IMR-90 (cell line): ENCODE data around the gene SLC6A12. TPM values are rescaled to one million over a fixed set of nuclear protein-coding genes. Genes with fewer than 3 reads are reported as not detected.

Experiments used
- ATAC-seq: fragments of 200-7000 bp; cut with Tn5 transposase; 2 replicates; pipeline ENCODE4 v1.9.1; 2020; ENCODE audit warnings: low read depth, mild to moderate bottlenecking, moderate library complexity
- BruUV-seq: library from RNA; stranded (reverse); fragments of 400-500 nt; replicated peaks from 2 replicates; lab custom pipeline; 2021; lab: Mats Ljungman, UMichigan
- CTCF ChIA-PET: fragments of 300-600 bp; formaldehyde crosslinking; extraction: SDS; loops from one replicate; lab custom pipeline; 2021; ENCODE audit warnings: antibody characterized with exemption; lab: Yijun Ruan, JAX
- POLR2A ChIA-PET: fragments of 300-600 bp; sonication (Branson Sonifier 250); formaldehyde crosslinking; loops from one replicate; lab custom pipeline; 2022; ENCODE audit warnings: antibody characterized with exemption; ENCODE audit not compliant: unreplicated experiment; lab: Charles Lee
- DNase-seq: peaks from one replicate; pipeline ENCODE4 v3.0.0; 2013
- H2AFZ ChIP-seq: replicated peaks from 2 replicates; pipeline ENCODE3; 2013; ENCODE audit warnings: low read length, mild to moderate bottlenecking; ENCODE audit not compliant: poor library complexity
- H2AK5ac ChIP-seq: 2 replicates; pipeline ENCODE4 v1.6.1; 2013; ENCODE audit warnings: low read depth, low read length, inconsistent platforms
- H2AK9ac ChIP-seq: replicated peaks from 2 replicates; pipeline ENCODE3; 2013; ENCODE audit warnings: mild to moderate bottlenecking, low read depth, low read length, moderate library complexity; ENCODE audit not compliant: poor library complexity
- H2BK120ac ChIP-seq: 2 replicates; pipeline ENCODE4 v1.6.1; 2013; ENCODE audit warnings: low read depth, low read length, inconsistent platforms
- H2BK15ac ChIP-seq: 3 replicates; pipeline ENCODE4 v1.6.1; 2013; ENCODE audit warnings: low read depth, low read length, inconsistent platforms
- H2BK20ac ChIP-seq: 2 replicates; pipeline ENCODE4 v1.6.1; 2013; ENCODE audit warnings: low read depth, mild to moderate bottlenecking, inconsistent platforms, low read length, moderate library complexity
- H2BK5ac ChIP-seq: 2 replicates; pipeline ENCODE4 v1.6.1; 2013; ENCODE audit warnings: mild to moderate bottlenecking, low read depth, low read length, inconsistent platforms; ENCODE audit not compliant: poor library complexity, severe bottlenecking
- H3K14ac ChIP-seq: replicated peaks from 2 replicates; pipeline ENCODE4 v1.6.1; 2013; ENCODE audit warnings: low read depth, low read length, inconsistent platforms
- H3K18ac ChIP-seq: 2 replicates; pipeline ENCODE4 v1.6.1; 2013; ENCODE audit warnings: low read depth, low read length, control low read depth
- H3K23ac ChIP-seq: 2 replicates; pipeline ENCODE4 v1.6.1; 2013; ENCODE audit warnings: low read depth, low read length, inconsistent platforms
- H3K27ac ChIP-seq: 2 replicates; pipeline ENCODE4 v1.5.1; 2013; ENCODE audit warnings: mild to moderate bottlenecking, control low read depth, low read length; ENCODE audit not compliant: insufficient read depth
- H3K27me3 ChIP-seq: 2 replicates; pipeline ENCODE4 v1.6.1; 2013; ENCODE audit warnings: low read length; ENCODE audit not compliant: control insufficient read depth, insufficient read depth
- H3K36me3 ChIP-seq: 2 replicates; pipeline ENCODE4 v1.6.1; 2013; ENCODE audit warnings: low read length, mixed read lengths; ENCODE audit not compliant: control insufficient read depth, insufficient read depth
- H3K4ac ChIP-seq: 2 replicates; pipeline ENCODE4 v1.6.1; 2013; ENCODE audit warnings: low read depth, low read length, inconsistent platforms
- H3K4me1 ChIP-seq: 2 replicates; pipeline ENCODE4 v1.6.1; 2013; ENCODE audit warnings: low read length, mixed read lengths; ENCODE audit not compliant: control insufficient read depth, insufficient read depth
- H3K4me2 ChIP-seq: 2 replicates; pipeline ENCODE4 v1.6.1; 2013; ENCODE audit warnings: low read depth, mild to moderate bottlenecking, control low read depth, low read length, moderate library complexity
- H3K4me3 ChIP-seq: 2 replicates; pipeline ENCODE4 v1.5.1; 2013; ENCODE audit warnings: low read depth, mild to moderate bottlenecking, control low read depth, low read length, moderate library complexity; ENCODE audit not compliant: insufficient read depth
- H3K56ac ChIP-seq: 2 replicates; pipeline ENCODE4 v1.6.1; 2013; ENCODE audit warnings: low read length, inconsistent platforms; ENCODE audit not compliant: insufficient read depth; ENCODE audit errors: extremely low read depth
- H3K79me1 ChIP-seq, 2 experiments: 2 replicates each; pipeline ENCODE4 v1.6.1; 2013; ENCODE audit warnings: low read length in 2 of 2, inconsistent platforms in 1 of 2, low read depth in 1 of 2
- H3K9ac ChIP-seq: 2 replicates; pipeline ENCODE4 v1.6.1; 2013; ENCODE audit warnings: low read depth, low read length, control low read depth
- H3K9me1 ChIP-seq: 2 replicates; pipeline ENCODE4 v1.6.1; 2013; ENCODE audit warnings: low read length, inconsistent platforms; ENCODE audit not compliant: insufficient read depth
- H3K9me3 ChIP-seq: 2 replicates; pipeline ENCODE4 v1.6.1; 2013; ENCODE audit warnings: low read length; ENCODE audit not compliant: control insufficient read depth, insufficient read depth
- H4K20me1 ChIP-seq: 2 replicates; pipeline ENCODE4 v1.6.1; 2013; ENCODE audit warnings: low read length, inconsistent platforms; ENCODE audit not compliant: insufficient read depth
- H4K5ac ChIP-seq: 2 replicates; pipeline ENCODE4 v1.6.1; 2013; ENCODE audit warnings: mild to moderate bottlenecking, low read depth, low read length, control low read depth
- H4K8ac ChIP-seq, 2 experiments: 2 replicates each; pipeline ENCODE4 v1.6.1; 2013; ENCODE audit warnings: low read depth in 2 of 2, low read length in 2 of 2, control low read depth in 1 of 2, inconsistent platforms in 1 of 2
- H4K91ac ChIP-seq: 2 replicates; pipeline ENCODE4 v1.6.1; 2013; ENCODE audit warnings: low read depth, low read length, inconsistent platforms; ENCODE audit not compliant: insufficient read depth
- MXI1 ChIP-seq: IDR thresholded peaks from 2 replicates; pipeline ENCODE4 v1.6.1; 2012; ENCODE audit warnings: low read depth, mild to moderate bottlenecking, low read length, moderate library complexity, borderline replicate concordance
- RCOR1 ChIP-seq: IDR thresholded peaks from 2 replicates; pipeline ENCODE4 v1.6.1; 2012; ENCODE audit warnings: mild to moderate bottlenecking, low read length, improper control_type of control experiment; ENCODE audit not compliant: insufficient replicate concordance
- WGBS, 2 experiments: methylation state at CpG; one replicate each; pipeline versions ENCODE4 v1.1.5 to v1.1.7; 2013; ENCODE audit warnings: missing lambda C conversion rate in 2 of 2; ENCODE audit not compliant: insufficient read length in 1 of 2; ENCODE audit errors: extremely low coverage in 2 of 2; 5-methylcytosine and 5-hydroxymethylcytosine counted together
- dilution Hi-C: fragments of 300-500 bp; cut with HindIII; formaldehyde crosslinking; loops from one replicate; pipeline ENCODE4 v1.14.3; 2018; ENCODE audit warnings: low sequenced_read_pairs; ENCODE audit not compliant: unreplicated experiment
- in situ Hi-C: fragments of 300-500 bp; cut with MboI; formaldehyde crosslinking; loops from 3 replicates; pipeline ENCODE4 v1.14.3; 2019; ENCODE audit warnings: low sequenced_read_pairs, inconsistent platforms, mixed read lengths
- intact Hi-C: fragments of 100-400 bp; cut with micrococcal nuclease; formaldehyde crosslinking; loops from 2 replicates; pipeline ENCODE4 v1.10.0; 2022
- polyA plus RNA-seq, 3 experiments: library from polyadenylated mRNA; depleted of rRNA; stranded (reverse); fragments of >200 nt; gene quantifications; 2 replicates each; pipeline ENCODE4 v1.2.3, GENCODE V29; 2012; ENCODE audit warnings: low replicate concordance in 1 of 3
- total RNA-seq: library from RNA; depleted of rRNA; stranded (reverse); fragments of >200 nt; gene quantifications from 2 replicates; pipeline ENCODE4 v1.2.3, GENCODE V29; 2012

The SLC6A12 gene
- total and polyA plus RNA-seq, 2 of the 4 experiments (the other 2 are of a cell fraction): not detected

DNA sequence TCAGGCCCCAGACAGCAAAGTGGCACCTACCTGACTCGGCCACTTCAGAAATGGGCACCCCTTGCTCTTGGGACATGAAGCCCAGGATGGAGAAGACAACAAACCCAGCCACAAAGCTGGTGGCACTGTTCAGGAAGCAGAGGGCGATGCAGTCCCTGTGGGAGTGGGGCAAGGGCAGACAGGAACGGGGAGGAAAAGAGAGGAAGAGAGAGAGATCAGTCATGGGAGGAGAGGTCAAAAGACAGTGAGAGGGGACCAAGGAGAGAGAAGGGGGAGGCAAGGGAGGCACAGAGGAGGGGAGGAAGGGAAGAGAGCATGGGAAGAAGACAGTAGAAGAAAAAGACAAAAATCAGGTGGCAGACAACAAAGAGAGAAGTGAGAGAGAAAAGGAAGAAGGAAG is 16.6 kb downstream of the SLC6A12 start:
- Histone ChIP-seq H2BK120ac (no peak overlapping the region), H3K79me1 (no peaks in the 10 kb centered on the region), H3K4me2 (no peak overlapping the region), H3K27ac (no peak overlapping the region), H2AFZ (no peak overlapping the region), H2BK5ac (no peak overlapping the region), H2BK20ac (no peak overlapping the region), H3K4me3 (no peak overlapping the region), H3K9me1 (peaks cover 6% of the 10 kb centered on the region; the same call in 1 of the 2 replicates), H3K36me3 (no peaks in the 10 kb centered on the region), H2AK5ac (no peak overlapping the region), H4K91ac (no peak overlapping the region), H3K9ac (no peak overlapping the region), H3K9me3 (no peaks in the 10 kb centered on the region), H4K5ac (no peak overlapping the region), H3K4me1 (no peaks in the 10 kb centered on the region), H3K4ac (no peak overlapping the region), H3K27me3 (peaks cover 59% of the 10 kb centered on the region), H4K20me1 (no peaks in the 10 kb centered on the region), H2AK9ac (no peak overlapping the region), H3K18ac (no peak overlapping the region), H2BK15ac (no peak overlapping the region), H3K56ac (no peak overlapping the region), H4K8ac (no peak overlapping the region), H3K14ac (no peak overlapping the region), H3K23ac (no peak overlapping the region)
- dilution Hi-C loops: no loop called here
- no peak for DNase-seq
- 74% methylated on average over 3 of the region's 3 CpGs; no CpG with 5 or more reads in 1 of the 2 experiments for WGBS, 2 experiments
- in situ Hi-C loops: no loop called here
- BruUV-seq: no TSS peak
- no peak for ATAC-seq
- TF ChIP-seq MXI1: no peak
- TF ChIP-seq RCOR1: no peak
- intact Hi-C loops: no loop called here
- POLR2A ChIA-PET: no interaction called here
- CTCF ChIA-PET: no interaction called here
